ENCODE measurements around the gene ADGRG6.

GRCh38 chr6:142336787-142337186 is 35.0 kb downstream of the ADGRG6 start:
- TF ChIP-seq CTCF (IDR thresholded peaks at IDR 0.05), result no peak
- TF ChIP-seq NFYB (CRISPR knock-in tag; conservative IDR thresholded peaks at IDR 0.05; ENCODE audit: low read depth), result no peak
- TF ChIP-seq CREB1 (CRISPR knock-in tag; IDR thresholded peaks at IDR 0.05), result no peak
- TF ChIP-seq ATF3 (CRISPR knock-in tag; conservative IDR thresholded peaks at IDR 0.05), result no peak
